Measurements from ENCODE around the gene CNOT6L.

Gene CNOT6L

DNA sequence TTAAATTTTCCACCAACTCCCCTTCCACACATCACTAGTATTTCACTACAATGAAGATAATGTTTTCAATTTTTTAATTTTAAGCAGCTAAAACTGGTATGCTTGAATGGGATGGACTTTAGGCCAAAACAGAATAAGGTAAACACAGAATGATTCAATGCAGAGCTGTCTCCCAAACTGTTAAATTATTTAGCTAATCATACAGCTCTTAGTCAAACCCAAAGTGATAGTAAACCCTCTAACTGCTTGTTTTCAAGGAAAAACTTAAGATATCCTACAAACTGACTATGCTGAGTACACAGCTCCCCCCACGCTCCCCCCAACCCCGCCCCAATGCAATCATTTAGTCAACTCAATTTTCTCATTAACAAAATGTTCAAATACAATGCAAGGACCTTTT is 30.2 kb downstream of the CNOT6L start:
- TF ChIP-seq CTCF (IDR thresholded peaks at IDR 0.05), result no peak

GRCh38 chr4:77787969-77788368 is 31.2 kb downstream of the CNOT6L start:
- TF ChIP-seq CTCF (IDR thresholded peaks at IDR 0.05), result no peak

DNA sequence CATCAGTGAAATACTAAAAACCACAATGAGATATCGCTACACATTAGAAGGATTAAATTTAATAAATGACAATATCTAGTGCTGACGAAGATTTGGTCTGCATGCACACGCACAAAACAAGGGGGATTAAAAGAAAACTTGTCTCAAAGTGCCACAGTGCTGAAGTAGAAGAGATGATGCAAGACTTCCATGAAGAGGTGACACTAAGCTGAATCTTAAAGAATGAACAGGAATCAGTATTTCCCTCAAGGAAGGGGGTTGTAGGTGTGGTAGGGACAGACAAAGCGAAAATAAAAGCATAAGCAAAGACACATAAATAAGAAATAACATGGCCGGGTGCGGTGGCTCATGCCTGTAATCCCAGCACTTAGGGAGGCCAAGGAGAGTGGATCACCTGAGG is 33.5 kb downstream of the CNOT6L start:
- no peak for TF ChIP-seq CTCF (IDR thresholded peaks at IDR 0.05)

DNA sequence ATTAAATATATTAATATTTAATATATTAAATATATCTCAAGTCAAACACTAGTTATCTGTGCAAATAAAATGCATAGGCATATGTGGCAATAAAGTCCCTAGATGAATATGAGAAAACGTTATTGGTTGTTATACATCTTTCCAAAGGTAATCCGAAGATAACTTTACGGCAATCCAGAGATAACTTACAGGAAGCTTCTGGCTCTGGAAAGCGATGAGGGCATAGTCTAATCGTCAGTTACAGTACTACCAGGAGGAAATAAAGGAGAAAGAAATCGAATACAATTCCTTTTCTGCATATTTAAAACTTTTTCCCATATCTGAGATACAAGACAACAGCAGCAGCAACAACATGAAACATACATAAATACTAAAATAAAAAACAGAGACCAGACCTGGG is 35.3 kb downstream of the CNOT6L start:
- no peak for TF ChIP-seq CTCF (IDR thresholded peaks at IDR 0.05)

- TF ChIP-seq CTCF (IDR thresholded peaks at IDR 0.05), result no peak
Measured at GRCh38 chr4:77782102-77782835, 36.9 kb downstream of the CNOT6L start.

DNA sequence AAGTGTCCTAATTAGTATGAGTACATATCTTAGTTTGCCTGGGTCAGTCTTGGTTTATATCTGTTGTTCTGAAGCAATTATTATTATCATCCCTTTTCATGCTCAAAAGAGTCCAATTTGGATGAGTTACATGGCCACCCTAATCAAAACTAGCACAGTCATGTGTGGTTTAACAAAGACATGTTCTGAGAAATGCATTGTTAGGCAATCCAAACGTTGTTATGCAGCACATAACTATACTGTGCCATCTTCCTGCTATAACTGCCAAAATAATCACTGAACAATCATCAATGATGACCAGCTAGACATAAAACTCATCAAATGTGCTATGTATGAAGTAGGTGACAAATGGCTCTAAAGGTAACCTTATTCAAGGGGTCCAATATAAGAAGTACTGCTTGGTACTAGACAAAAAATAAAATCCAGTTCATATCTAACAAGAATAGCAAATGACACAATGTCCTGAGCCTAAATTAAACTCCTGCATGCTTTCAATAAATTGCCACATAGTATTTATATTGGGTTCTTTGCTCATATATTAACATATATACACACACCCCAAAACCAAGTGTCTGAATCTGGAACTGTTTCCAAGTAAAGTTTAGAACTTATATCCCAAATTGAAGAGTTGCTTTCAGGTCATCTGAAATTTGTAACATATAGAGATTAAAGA is 41.9 kb downstream of the CNOT6L start:
- no peak for TF ChIP-seq CTCF (IDR thresholded peaks at IDR 0.05)

GRCh38 chr4:77776182-77777134 is 42.7 kb downstream of the CNOT6L start:
- no peak for TF ChIP-seq CTCF (IDR thresholded peaks at IDR 0.05)

All from LNCAP (cell line).